SK-N-MC (cell line): ENCODE data around the gene RFLNA.

Source experiments
- EZH2 ChIP-seq: fragments of 200-600 bp; sonication (generic); IDR thresholded peaks from one replicate; pipeline ENCODE4 v1.6.1; 2017; ENCODE audit warnings: antibody characterized with exemption
- FOXP2 ChIP-seq: optimal IDR thresholded peaks from 2 replicates; pipeline ENCODE3; 2011; ENCODE audit warnings: mild to moderate bottlenecking, moderate library complexity; ENCODE audit not compliant: insufficient read depth; ENCODE audit errors: extremely low read length, control extremely low read depth
- POLR2AphosphoS5 ChIP-seq: IDR thresholded peaks from 2 replicates; pipeline ENCODE4 v1.6.1; 2012; ENCODE audit warnings: mild to moderate bottlenecking, low read depth, low read length, borderline replicate concordance

GRCh38 chr12:124337622-124338021 is 42.7 kb downstream of the RFLNA start:
- TF ChIP-seq POLR2AphosphoS5 (no peak), EZH2 (no peak), FOXP2 (no peak)
